ENCODE results near the gene INSM1. TPM values are rescaled to one million over a fixed set of nuclear protein-coding genes. Genes with fewer than 3 reads are reported as not detected.

INSM1 gene
- total RNA-seq, 1 donor from 2014 or later: not detected

GRCh38 chr20:20327746-20328145, 40.2 kb upstream of the INSM1 start:
- DNase-seq (ENCODE audit: extremely low spot score in 2 of 2): no peak
- Histone ChIP-seq H3K4me1 (no peaks in the 10 kb centered on the region), H3K36me3 (no peaks in the 10 kb centered on the region), H3K27ac (no peak overlapping the region), H3K27me3 (no peaks in the 10 kb centered on the region), H3K9me3 (no peaks in the 10 kb centered on the region), H3K4me3 (no peak overlapping the region)
- intact Hi-C loops (cut with DNase I): no loop called here
- no peak for TF ChIP-seq CTCF (IDR thresholded peaks at IDR 0.05)
- TF ChIP-seq POLR2AphosphoS5 (IDR thresholded peaks at IDR 0.05; ENCODE audit: insufficient read depth in 1 of 2, low read depth in 1 of 2): no peak
- no peak for TF ChIP-seq POLR2A (IDR thresholded peaks at IDR 0.05)

- no peak for DNase-seq (ENCODE audit: extremely low spot score in 2 of 2)
- H3K27me3 ChIP-seq: no peaks in the 10 kb centered on the region
- no peaks in the 10 kb centered on the region for H3K36me3 ChIP-seq
- no peaks in the 10 kb centered on the region for H3K9me3 ChIP-seq
- intact Hi-C loops (cut with DNase I): no loop called here
- no peaks in the 10 kb centered on the region for H3K4me1 ChIP-seq
- TF ChIP-seq CTCF (IDR thresholded peaks at IDR 0.05): no peak
- TF ChIP-seq POLR2AphosphoS5 (IDR thresholded peaks at IDR 0.05; ENCODE audit: insufficient read depth in 1 of 2, low read depth in 1 of 2): no peak
- TF ChIP-seq POLR2A (IDR thresholded peaks at IDR 0.05): no peak
- no peak overlapping the region for H3K27ac ChIP-seq
- no peak overlapping the region for H3K4me3 ChIP-seq
Measured at GRCh38 chr20:20329564-20329963, 38.3 kb upstream of the INSM1 start.

- H3K4me1 ChIP-seq: no peaks in the 10 kb centered on the region
- no peaks in the 10 kb centered on the region for H3K27me3 ChIP-seq
- TF ChIP-seq CTCF (IDR thresholded peaks at IDR 0.05) (no peak), POLR2A (IDR thresholded peaks at IDR 0.05) (no peak), POLR2AphosphoS5 (IDR thresholded peaks at IDR 0.05; ENCODE audit: insufficient read depth in 1 of 2, low read depth in 1 of 2) (no peak)
- intact Hi-C loops (cut with DNase I): no loop called here
- H3K9me3 ChIP-seq: no peaks in the 10 kb centered on the region
- H3K27ac ChIP-seq: no peak overlapping the region
- no peak for DNase-seq (ENCODE audit: extremely low spot score in 2 of 2)
- H3K36me3 ChIP-seq: no peaks in the 10 kb centered on the region
- no peak overlapping the region for H3K4me3 ChIP-seq
Measured at GRCh38 chr20:20331156-20331555, 36.7 kb upstream of the INSM1 start.

GRCh38 chr20:20331817-20332216, 36.1 kb upstream of the INSM1 start:
- Histone ChIP-seq H3K4me1 (no peaks in the 10 kb centered on the region), H3K27ac (no peak overlapping the region), H3K4me3 (no peak overlapping the region), H3K9me3 (no peaks in the 10 kb centered on the region), H3K27me3 (no peaks in the 10 kb centered on the region), H3K36me3 (no peaks in the 10 kb centered on the region)
- no peak for TF ChIP-seq CTCF (IDR thresholded peaks at IDR 0.05)
- no peak for TF ChIP-seq POLR2A (IDR thresholded peaks at IDR 0.05)
- intact Hi-C loops (cut with DNase I): no loop called here
- no peak for DNase-seq (ENCODE audit: extremely low spot score in 2 of 2)

- intact Hi-C loops (cut with DNase I): no loop called here
- Histone ChIP-seq H3K4me1 (no peaks in the 10 kb centered on the region), H3K9me3 (no peaks in the 10 kb centered on the region), H3K27me3 (no peaks in the 10 kb centered on the region), H3K36me3 (no peaks in the 10 kb centered on the region), H3K27ac (no peak overlapping the region), H3K4me3 (no peak overlapping the region)
- DNase-seq (ENCODE audit: extremely low spot score in 2 of 2): no peak
- TF ChIP-seq POLR2AphosphoS5 (IDR thresholded peaks at IDR 0.05; ENCODE audit: insufficient read depth in 1 of 2, low read depth in 1 of 2) (no peak), POLR2A (IDR thresholded peaks at IDR 0.05) (no peak), CTCF (IDR thresholded peaks at IDR 0.05) (no peak)
Measured at GRCh38 chr20:20333866-20334265, 34.0 kb upstream of the INSM1 start.

Data from vagina (tissue), 2 donors.